PC-9 (cell line): ENCODE measurements around the gene FASN. TPM values are rescaled to one million over a fixed set of nuclear protein-coding genes. Genes with fewer than 3 reads are reported as not detected.

Experiments
- BruUV-seq: library from RNA; stranded (reverse); fragments of 400-500 nt; replicated peaks from 2 replicates; lab custom pipeline; 2021; lab: Mats Ljungman, UMichigan
- CTCF ChIA-PET: fragments of 300-600 bp; sonication (Branson Sonifier 250); formaldehyde crosslinking; loops from one replicate; lab custom pipeline; 2022; ENCODE audit warnings: antibody characterized with exemption; lab: Charles Lee
- POLR2A ChIA-PET: fragments of 300-600 bp; sonication (Branson Sonifier 250); formaldehyde crosslinking; loops from one replicate; lab custom pipeline; 2022; ENCODE audit warnings: antibody characterized with exemption; ENCODE audit not compliant: unreplicated experiment; lab: Charles Lee
- DNase-seq, 2 experiments: peaks; one replicate each; pipeline versions ENCODE4 v3.0.0 to v3.0.0-alpha.2; 2015 to 2022; ENCODE audit warnings: mixed read lengths in 1 of 2
- H2AFZ ChIP-seq: fragments of 200-600 bp; sonication (generic); 2 replicates; pipeline ENCODE4 v1.8.1; 2017; ENCODE audit warnings: antibody characterized with exemption
- H3F3A ChIP-seq: fragments of 200-600 bp; sonication (generic); 2 replicates; pipeline ENCODE4 v1.8.1; 2017; ENCODE audit warnings: antibody characterized with exemption, mild to moderate bottlenecking, low read depth; ENCODE audit not compliant: insufficient read depth
- H3K27ac ChIP-seq: fragments of 200-600 bp; sonication (generic); 2 replicates; pipeline ENCODE4 v1.6.1; 2016; ENCODE audit warnings: mixed run types
- H3K27me3 ChIP-seq: fragments of 200-600 bp; sonication (generic); 2 replicates; pipeline ENCODE4 v1.6.1; 2016; ENCODE audit warnings: low read depth, mixed run types; ENCODE audit not compliant: insufficient read depth
- H3K36me3 ChIP-seq: fragments of 200-600 bp; sonication (generic); 2 replicates; pipeline ENCODE4 v1.6.1; 2016; ENCODE audit warnings: low read depth, mixed run types
- H3K4me1 ChIP-seq: fragments of 200-600 bp; sonication (generic); replicated peaks from 2 replicates; pipeline ENCODE4 v1.6.1; 2016; ENCODE audit warnings: mixed run types; ENCODE audit not compliant: insufficient read depth
- H3K4me2 ChIP-seq: fragments of 200-600 bp; sonication (generic); 2 replicates; pipeline ENCODE4 v1.6.1; 2017; ENCODE audit warnings: mixed run types
- H3K4me3 ChIP-seq: fragments of 200-600 bp; sonication (generic); 2 replicates; pipeline ENCODE4 v1.6.1; 2016; ENCODE audit warnings: mixed run types
- H3K79me2 ChIP-seq: fragments of 200-600 bp; sonication (generic); 2 replicates; pipeline ENCODE4 v1.6.1; 2017; ENCODE audit warnings: low read depth, mixed run types
- H3K9me2 ChIP-seq: fragments of 200-600 bp; sonication (generic); 2 replicates; pipeline ENCODE4 v1.8.1; 2017; ENCODE audit warnings: mild to moderate bottlenecking; ENCODE audit not compliant: insufficient read depth
- H3K9me3 ChIP-seq: fragments of 200-600 bp; sonication (generic); 2 replicates; pipeline ENCODE4 v1.8.1; 2016; ENCODE audit warnings: low read depth; ENCODE audit not compliant: insufficient read depth
- H4K20me1 ChIP-seq: fragments of 200-600 bp; sonication (generic); 2 replicates; pipeline ENCODE4 v1.8.1; 2017; ENCODE audit not compliant: insufficient read depth
- CTCF ChIP-seq: fragments of 200-600 bp; sonication (generic); conservative IDR thresholded peaks from 2 replicates; pipeline ENCODE4 v1.6.1; 2017; ENCODE audit warnings: mixed run types, antibody characterized with exemption, mild to moderate bottlenecking, moderate library complexity
- EZH2 ChIP-seq: fragments of 200-600 bp; sonication (generic); IDR thresholded peaks from 2 replicates; pipeline ENCODE4 v1.8.0; 2017; ENCODE audit warnings: antibody characterized with exemption, low read depth
- intact Hi-C: fragments of 100-400 bp; cut with micrococcal nuclease; formaldehyde crosslinking; loops from one replicate; pipeline ENCODE4 v1.10.0; 2022; ENCODE audit not compliant: unreplicated experiment
- total RNA-seq: library from RNA; stranded (reverse); gene quantifications from 2 replicates; pipeline ENCODE4 v1.2.3, GENCODE V29; 2021

FASN gene
- total RNA-seq, 1 experiment from 2014 or later = 658 TPM

GRCh38 chr17:82085931-82086764 is 11.9 kb downstream of the FASN start:
- Histone ChIP-seq H3K4me3 (no peak overlapping the region), H2AFZ (no peak overlapping the region), H3K27me3 (no peaks in the 10 kb centered on the region), H4K20me1 (peaks cover 12% of the 10 kb centered on the region), H3K9me2 (no peaks in the 10 kb centered on the region), H3F3A (no peaks in the 10 kb centered on the region; the same call in 1 of the 2 replicates), H3K4me2 (no peak overlapping the region), H3K4me1 (no peaks in the 10 kb centered on the region), H3K9me3 (no peaks in the 10 kb centered on the region), H3K27ac (no peak overlapping the region), H3K36me3 (no peaks in the 10 kb centered on the region), H3K79me2 (no peaks in the 10 kb centered on the region)
- intact Hi-C loops = no loop called here
- DNase-seq = no peak
- ChIA-PET POLR2A (interaction anchor here (0.6 kb wide), 1 partner anchor 372 kb away, joined by 3 read pairs; no protein-coding TSS in a partner anchor), CTCF (interaction anchor here (0.6 kb wide), 1 partner anchor 17 kb away, joined by 3 read pairs; no protein-coding TSS in a partner anchor)
- no peak for TF ChIP-seq CTCF
- TF ChIP-seq EZH2 = no peak
- BruUV-seq = no TSS peak

GRCh38 chr17:82085031-82085861 is 12.8 kb downstream of the FASN start:
- POLR2A ChIA-PET = no interaction called here
- no peaks in the 10 kb centered on the region for H3K36me3 ChIP-seq

More at GRCh38 chr17:82085031-82085861, 12.8 kb downstream of the FASN start:
- H3F3A ChIP-seq = peaks cover 2% of the 10 kb centered on the region; the same call in 1 of the 2 replicates
- H3K4me2 ChIP-seq = no peak overlapping the region
- H3K4me1 ChIP-seq = no peaks in the 10 kb centered on the region
- intact Hi-C loops = no loop called here
- TF ChIP-seq CTCF (no peak), EZH2 (no peak)
- H3K27ac ChIP-seq = no peak overlapping the region
- no TSS peak for BruUV-seq
- no peaks in the 10 kb centered on the region for H3K9me3 ChIP-seq
- no peak overlapping the region for H2AFZ ChIP-seq
- H4K20me1 ChIP-seq = peaks cover 15% of the 10 kb centered on the region
- CTCF ChIA-PET = interaction anchor here (0.6 kb wide), 1 partner anchor 11 kb away, joined by 3 read pairs; no protein-coding TSS in a partner anchor
- no peaks in the 10 kb centered on the region for H3K27me3 ChIP-seq
- H3K9me2 ChIP-seq = no peaks in the 10 kb centered on the region
- no peak overlapping the region for H3K4me3 ChIP-seq
- no peak for DNase-seq
- H3K79me2 ChIP-seq = no peaks in the 10 kb centered on the region
